Ovary (tissue), 9 donors: ENCODE measurements around the gene TAP2. TPM values are rescaled to one million over a fixed set of nuclear protein-coding genes. Genes with fewer than 3 reads are reported as not detected.
"Not testable (repeated sequence)": the region's sequence is repeated elsewhere in the genome, so short reads cannot be mapped to it uniquely, and the experiment has no call there.

Source experiments
- DNase-seq, 5 donors: peaks; one replicate each; pipeline ENCODE4 v3.0.0-alpha.2; 2019 to 2020
- H3K27ac ChIP-seq, 2 donors: fragments of 200-600 bp; one replicate each; pipeline versions ENCODE4 v1.5.1 to v1.8.0; 2019 to 2022
- H3K27me3 ChIP-seq: fragments of 200-600 bp; one replicate; pipeline ENCODE4 v1.8.0; 2022
- H3K36me3 ChIP-seq: fragments of 200-600 bp; sonication (generic); one replicate; pipeline ENCODE4 v1.5.1; 2019
- H3K4me1 ChIP-seq: one replicate; pipeline ENCODE4 v1.8.1; 2013; ENCODE audit warnings: mild to moderate bottlenecking, moderate library complexity; ENCODE audit not compliant: insufficient read depth
- H3K4me3 ChIP-seq: fragments of 200-600 bp; sonication (generic); one replicate; pipeline ENCODE4 v1.5.1; 2017
- H3K9me3 ChIP-seq, 2 donors: fragments of 200-600 bp in 1 of 2; sonication (generic) in 1 of 2; one replicate each; pipeline versions ENCODE4 v1.5.1 to v1.8.1; 2013 to 2019; ENCODE audit warnings: mild to moderate bottlenecking in 1 of 2, moderate library complexity in 1 of 2
- CTCF ChIP-seq, 3 donors: fragments of 450-650 bp in 2 of 3; fragments of 200-600 bp in 1 of 3; IDR thresholded peaks; one replicate each; pipeline versions ENCODE4 v1.5.1 to v1.8.0; 2016 to 2022; ENCODE audit warnings: antibody characterized with exemption in 3 of 3, mild to moderate bottlenecking in 1 of 3
- EP300 ChIP-seq: sonication (generic); formaldehyde crosslinking; IDR thresholded peaks from one replicate; pipeline ENCODE4 v1.6.1; 2017; ENCODE audit warnings: antibody characterized with exemption
- POLR2A ChIP-seq: fragments of 450-650 bp; IDR thresholded peaks from one replicate; pipeline ENCODE4 v1.6.1; 2017; ENCODE audit warnings: antibody characterized with exemption, mild to moderate bottlenecking, moderate library complexity
- WGBS, 3 donors: extraction: QIAGEN DNeasy Blood & Tissue Kit in 1 of 3; methylation state at CpG; one replicate each; pipeline versions ENCODE4 v1.1.5 to v1.1.7; 2013 to 2017; 5-methylcytosine and 5-hydroxymethylcytosine counted together
- intact Hi-C, 4 donors: fragments of 100-400 bp; cut with DNase I; formaldehyde crosslinking; loops; one replicate each; pipeline versions ENCODE4 v1.11.0 to v1.15.1; 2022 to 2023
- polyA plus RNA-seq, 2 donors: library from polyadenylated mRNA; stranded (reverse); fragments of 200-250 nt in 1 of 2; fragments of 350-450 nt in 1 of 2; fragmentation: Illumina TruSeq in 1 of 2; extraction: RNeasy Lipid Tissue Mini Kit (QIAGEN cat#74804) in 1 of 2; gene quantifications; one replicate each; pipeline ENCODE4 v1.2.3, GENCODE V29; 2013 to 2014
- total RNA-seq, 7 donors: library from RNA; depleted of rRNA in 2 of 7; stranded (reverse); fragments of >200 nt in 2 of 7; fragmentation: NEBNext Ultra II Directional in 3 of 7; extraction: Animal tissue kit (Norgen Biotek cat#: 25700) in 3 of 7; gene quantifications; one replicate each; pipeline versions ENCODE4 v1.1.0 to v1.2.4, GENCODE V29; 2016 to 2023
- donor health status: DM: no; HTN: no; CAD: no; lungs with moderate emphysema.
- donor health status: DM: no; HTN: no; CAD: no.
- donor health status: Bipolar disorder and iron deficiency.
- donor health status: DM: yes; HTN: yes; CAD: no.
- donor health status: DM: no; HTN: no; CAD: no.
- donor health status: DM: yes; HTN: yes; CAD: no.

Gene TAP2
- total and polyA plus RNA-seq, 9 donors, result 8.9 to 23.8 (median 17.9) TPM

GRCh38 chr6:32885698-32886286, 47.3 kb upstream of the TAP2 start:
- Histone ChIP-seq H3K9me3 (no peaks in the 10 kb centered on the region), H3K4me3 (no peak overlapping the region), H3K27me3 (no peaks in the 10 kb centered on the region), H3K27ac (no peak overlapping the region), H3K36me3 (no peaks in the 10 kb centered on the region), H3K4me1 (peaks cover 6% of the 10 kb centered on the region)
- TF ChIP-seq EP300 (no peak), CTCF (IDR thresholded peaks at IDR 0.05) (peak; percentile 29 to 72 (median 63)), POLR2A (no peak)
- WGBS, 3 donors, result 38 to 52% (median 44%) methylated on average over 4 of the region's 4 CpGs
- intact Hi-C loops, result loop anchor here (2.0 to 10.0 kb wide), 4 partner anchors 47 to 99 kb away; no protein-coding TSS in a partner anchor
- DNase-seq, result no peak

DNA sequence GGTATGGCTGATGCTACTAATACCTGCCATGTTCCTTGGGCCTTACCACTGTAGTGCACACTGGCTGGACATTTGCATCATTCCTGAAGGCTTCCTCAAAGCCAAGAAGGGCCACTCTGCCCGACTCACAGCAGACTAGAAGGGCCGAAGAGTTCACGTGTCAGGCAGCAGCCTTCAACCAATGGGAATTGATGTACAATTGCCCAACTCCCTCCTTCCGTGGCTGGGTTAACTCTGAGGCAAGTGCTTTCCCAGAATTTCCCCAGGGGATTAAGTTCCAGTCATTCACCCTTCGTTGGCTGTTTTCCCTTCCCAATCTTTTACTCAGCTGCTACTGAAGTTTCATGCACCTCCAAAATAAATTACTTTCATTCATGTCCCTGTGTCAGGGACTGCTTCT, 45.2 kb upstream of the TAP2 start:
- Histone ChIP-seq H3K4me1 (peaks cover 6% of the 10 kb centered on the region), H3K9me3 (no peaks in the 10 kb centered on the region), H3K27ac (no peak overlapping the region), H3K4me3 (no peak overlapping the region), H3K36me3 (no peaks in the 10 kb centered on the region), H3K27me3 (no peaks in the 10 kb centered on the region)
- peak in 1 of 5 donors; percentile 31 for DNase-seq
- intact Hi-C loops, result loop anchor here in 1 of 4 donors (2.0 to 10.0 kb wide), 2 partner anchors 51 to 101 kb away; no protein-coding TSS in a partner anchor
- WGBS, 3 donors, result 20 to 22% (median 20%) methylated on average over 5 of the region's 5 CpGs
- TF ChIP-seq CTCF (IDR thresholded peaks at IDR 0.05), result no peak
- no peak for TF ChIP-seq POLR2A
- TF ChIP-seq EP300, result peak; percentile 65

DNA sequence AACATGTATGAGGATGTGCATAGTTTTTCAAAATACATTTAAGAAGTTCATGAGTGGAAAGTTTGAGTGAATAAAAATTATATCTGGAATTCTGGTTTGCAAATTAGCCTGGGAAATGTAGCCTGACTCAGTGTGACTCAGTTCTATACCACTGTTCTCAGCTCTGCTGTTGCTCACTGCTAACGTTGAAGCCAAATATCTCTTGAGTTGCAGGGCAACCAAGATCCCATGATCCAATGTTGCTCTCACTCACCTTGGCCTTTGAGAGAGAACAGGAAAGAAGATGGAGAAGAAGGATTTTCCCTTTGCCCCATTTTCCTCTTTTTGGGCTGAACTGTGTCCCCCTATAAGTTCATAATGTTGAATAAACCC, 44.3 kb upstream of the TAP2 start:
- peaks cover 6% of the 10 kb centered on the region for H3K4me1 ChIP-seq
- DNase-seq, result no peak
- TF ChIP-seq CTCF (IDR thresholded peaks at IDR 0.05) (no peak), POLR2A (no peak), EP300 (no peak)
- 2 to 59% (median 28%) methylated on average over 1 of the region's 1 CpG for WGBS, 3 donors
- H3K27me3 ChIP-seq, result no peaks in the 10 kb centered on the region
- H3K27ac ChIP-seq, result no peak overlapping the region
- no peaks in the 10 kb centered on the region for H3K9me3 ChIP-seq
- no peaks in the 10 kb centered on the region for H3K36me3 ChIP-seq
- intact Hi-C loops, result loop anchor here in 1 of 4 donors (10.0 kb wide), 1 partner anchor 52 kb away; no protein-coding TSS in a partner anchor
- no peak overlapping the region for H3K4me3 ChIP-seq

DNA sequence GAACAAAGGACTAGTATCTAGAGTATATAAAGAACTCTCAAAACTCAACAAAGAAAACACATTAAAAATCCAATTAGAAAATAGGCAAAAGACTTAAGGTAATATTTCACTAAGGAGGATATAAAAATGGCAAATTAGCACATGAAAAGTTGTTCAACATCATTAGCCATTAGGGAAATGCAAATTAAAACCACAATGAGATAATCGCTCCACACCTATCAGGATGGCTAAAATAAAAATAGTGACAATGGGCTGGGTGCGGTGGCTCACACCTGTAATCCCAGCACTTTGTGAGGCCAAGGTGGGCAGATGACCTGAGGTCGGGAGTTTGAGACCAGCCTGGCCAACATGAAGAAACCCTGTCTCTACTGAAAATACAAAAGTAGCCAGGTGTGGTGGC, 42.4 kb upstream of the TAP2 start:
- not testable (repeated sequence) for H3K9me3 ChIP-seq, DNase-seq, H3K4me1 ChIP-seq, H3K27me3 ChIP-seq, H3K36me3 ChIP-seq, H3K27ac ChIP-seq, H3K4me3 ChIP-seq
- 64 to 96% (median 73%) methylated on average over 3 of the region's 3 CpGs for WGBS, 3 donors
- intact Hi-C loops, result loop anchor here in 1 of 4 donors (10.0 kb wide), 1 partner anchor 54 kb away; no protein-coding TSS in a partner anchor

DNA sequence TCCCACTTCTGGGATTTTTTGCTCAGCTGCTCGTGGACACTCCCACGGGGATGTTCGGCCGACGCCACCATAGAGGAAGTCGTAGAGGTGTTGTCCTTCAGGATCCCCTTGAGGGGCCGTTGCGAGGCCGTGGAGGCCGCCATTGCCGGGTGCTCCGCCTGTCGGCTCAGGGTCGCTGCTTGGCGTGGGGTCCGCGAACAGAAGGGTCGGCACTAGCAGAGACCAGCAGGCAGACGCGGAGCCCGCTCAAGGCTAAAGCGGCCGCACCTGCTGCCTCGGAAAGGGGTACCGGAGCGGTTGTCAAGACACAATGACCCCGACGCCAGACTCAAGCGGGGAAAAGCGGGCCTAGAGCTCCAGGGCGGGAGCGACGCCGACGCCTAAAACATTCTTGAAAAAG, 41.2 kb upstream of the TAP2 start:
- Histone ChIP-seq H3K36me3 (no peaks in the 10 kb centered on the region), H3K9me3 (no peaks in the 10 kb centered on the region), H3K4me1 (no peaks in the 10 kb centered on the region), H3K27me3 (no peaks in the 10 kb centered on the region), H3K4me3 (no peak overlapping the region), H3K27ac (no peak overlapping the region)
- 33 to 46% (median 38%) methylated on average over 35 of the region's 35 CpGs for WGBS, 3 donors
- intact Hi-C loops, result loop anchor here in 1 of 4 donors (10.0 kb wide), 1 partner anchor 55 kb away; no protein-coding TSS in a partner anchor
- no peak for DNase-seq
- TF ChIP-seq POLR2A, result no peak
- TF ChIP-seq EP300, result no peak
- TF ChIP-seq CTCF (IDR thresholded peaks at IDR 0.05), result no peak
